ENCODE results near the gene EIPR1. TPM values are rescaled to one million over a fixed set of nuclear protein-coding genes. Genes with fewer than 3 reads are reported as not detected.

The EIPR1 gene
- total and polyA plus RNA-seq, 2 experiments from 2014 or later: 23.2 to 28.2 TPM

- TF ChIP-seq CTCF (IDR thresholded peaks at IDR 0.05; ENCODE audit: low read depth, low read length): no peak
- Histone ChIP-seq H3K4me3 (no peak overlapping the region), H3K36me3 (no peaks in the 10 kb centered on the region), H3K27me3 (no peaks in the 10 kb centered on the region), H3K4me1 (ENCODE audit: low read depth) (no peaks in the 10 kb centered on the region), H3K27ac (no peak overlapping the region), H3K9me3 (ENCODE audit: low read depth) (no peaks in the 10 kb centered on the region)
- DNase-seq (ENCODE audit: low read depth in 1 of 2, low spot score in 1 of 2): no peak
Observed at GRCh38 chr2:3146772-3147650, 230.6 kb downstream of the EIPR1 start.

GRCh38 chr2:3146175-3146574 lies 231.4 kb downstream of the EIPR1 start:
- TF ChIP-seq CTCF (IDR thresholded peaks at IDR 0.05; ENCODE audit: low read depth, low read length): no peak
- no peaks in the 10 kb centered on the region for H3K4me1 ChIP-seq (ENCODE audit: low read depth)

GRCh38 chr2:3145471-3146021 lies 232.1 kb downstream of the EIPR1 start:
- DNase-seq (ENCODE audit: low read depth in 1 of 2, low spot score in 1 of 2): no peak

More at GRCh38 chr2:3146175-3146574, 231.4 kb downstream of the EIPR1 start:
- H3K27me3 ChIP-seq: no peaks in the 10 kb centered on the region
- H3K4me3 ChIP-seq: no peak overlapping the region
- H3K27ac ChIP-seq: no peak overlapping the region
- DNase-seq (ENCODE audit: low read depth in 1 of 2, low spot score in 1 of 2): no peak
- no peaks in the 10 kb centered on the region for H3K9me3 ChIP-seq (ENCODE audit: low read depth)
- H3K36me3 ChIP-seq: no peaks in the 10 kb centered on the region

GRCh38 chr2:3144856-3145255 lies 232.8 kb downstream of the EIPR1 start:
- H3K27ac ChIP-seq: no peak overlapping the region
- H3K4me3 ChIP-seq: no peak overlapping the region
- H3K9me3 ChIP-seq (ENCODE audit: low read depth): no peaks in the 10 kb centered on the region
- no peaks in the 10 kb centered on the region for H3K36me3 ChIP-seq
- DNase-seq (ENCODE audit: low read depth in 1 of 2, low spot score in 1 of 2): no peak
- H3K27me3 ChIP-seq: no peaks in the 10 kb centered on the region
- no peak for TF ChIP-seq CTCF (IDR thresholded peaks at IDR 0.05; ENCODE audit: low read depth, low read length)
- no peaks in the 10 kb centered on the region for H3K4me1 ChIP-seq (ENCODE audit: low read depth)

More at GRCh38 chr2:3145471-3146021, 232.1 kb downstream of the EIPR1 start:
- TF ChIP-seq CTCF (IDR thresholded peaks at IDR 0.05; ENCODE audit: low read depth, low read length): no peak
- Histone ChIP-seq H3K27me3 (no peaks in the 10 kb centered on the region), H3K27ac (no peak overlapping the region), H3K36me3 (no peaks in the 10 kb centered on the region), H3K4me3 (no peak overlapping the region), H3K9me3 (ENCODE audit: low read depth) (no peaks in the 10 kb centered on the region), H3K4me1 (ENCODE audit: low read depth) (no peaks in the 10 kb centered on the region)

GRCh38 chr2:3143602-3144001 lies 234.0 kb downstream of the EIPR1 start:
- DNase-seq (ENCODE audit: low read depth in 1 of 2, low spot score in 1 of 2): no peak
- Histone ChIP-seq H3K36me3 (no peaks in the 10 kb centered on the region), H3K4me1 (ENCODE audit: low read depth) (no peaks in the 10 kb centered on the region), H3K27ac (no peak overlapping the region), H3K9me3 (ENCODE audit: low read depth) (no peaks in the 10 kb centered on the region), H3K4me3 (no peak overlapping the region), H3K27me3 (no peaks in the 10 kb centered on the region)
- no peak for TF ChIP-seq CTCF (IDR thresholded peaks at IDR 0.05; ENCODE audit: low read depth, low read length)

Data from cardiac muscle cell (in vitro differentiated cells and primary cell).